HG02884 (cell line): ENCODE data around the gene ZNF625.
"Not testable (repeated sequence)": the region's sequence is repeated elsewhere in the genome, so short reads cannot be mapped to it uniquely, and the experiment has no call there.

Source experiments
- ATAC-seq: cut with Tn5 transposase; IDR thresholded peaks from one replicate; pipeline ENCODE4 v1.9.1; 2021; ENCODE audit warnings: mild to moderate bottlenecking, moderate library complexity; ENCODE audit not compliant: unreplicated experiment

ZNF625 gene

GRCh38 chr19:12139269-12139668 is 17.3 kb downstream of the ZNF625 start:
- ATAC-seq: no peak

- ATAC-seq: no peak
Observed at GRCh38 chr19:12137221-12137940, 19.2 kb downstream of the ZNF625 start.

- no peak for ATAC-seq
Observed at GRCh38 chr19:12133069-12133468, 23.5 kb downstream of the ZNF625 start.

GRCh38 chr19:12126707-12127106 is 29.8 kb downstream of the ZNF625 start:
- ATAC-seq: no peak

- no peak for ATAC-seq
Observed at GRCh38 chr19:12117201-12117970, 39.1 kb downstream of the ZNF625 start.

- ATAC-seq: no peak
Observed at GRCh38 chr19:12113121-12113520, 43.4 kb downstream of the ZNF625 start.

- ATAC-seq: no peak
Observed at GRCh38 chr19:12112701-12113100, 43.8 kb downstream of the ZNF625 start.

- no peak for ATAC-seq
Observed at GRCh38 chr19:12111943-12112637, 44.4 kb downstream of the ZNF625 start.

- no peak for ATAC-seq
Observed at GRCh38 chr19:12111176-12111575, 45.4 kb downstream of the ZNF625 start.

- not testable (repeated sequence) for ATAC-seq
Observed at GRCh38 chr19:12103909-12104308, 52.6 kb downstream of the ZNF625 start.

- no peak for ATAC-seq
Observed at GRCh38 chr19:12098040-12098439, 58.5 kb downstream of the ZNF625 start.

GRCh38 chr19:12095111-12095790 is 61.3 kb downstream of the ZNF625 start:
- ATAC-seq: no peak
